HepG2 (cell line): Measurements from ENCODE around the gene C5. TPM values are rescaled to one million over a fixed set of nuclear protein-coding genes. Genes with fewer than 3 reads are reported as not detected.

ENCODE experiments used
- ATAC-seq: fragments of 200-7000 bp; cut with Tn5 transposase; 3 replicates; pipeline ENCODE4 v1.9.1; 2020; ENCODE audit warnings: mild to moderate bottlenecking, moderate library complexity
- BruUV-seq: library from RNA; stranded (reverse); fragments of 400-500 nt; replicated peaks from 2 replicates; lab custom pipeline; 2021; lab: Mats Ljungman, UMichigan
- CTCF ChIA-PET: fragments of 300-600 bp; formaldehyde crosslinking; extraction: SDS; loops from one replicate; lab custom pipeline; 2021; ENCODE audit warnings: low total read pairs, inconsistent platforms, low intra/inter-chr PET ratio; lab: Yijun Ruan, JAX
- POLR2A ChIA-PET: fragments of 350-600 bp; sonication (Branson Sonifier 250); formaldehyde crosslinking; loops from one replicate; lab custom pipeline; 2020; ENCODE audit warnings: antibody characterized with exemption, inconsistent platforms; lab: Yijun Ruan, JAX
- DNase-seq: peaks from one replicate; pipeline ENCODE4 v3.0.0-alpha.2; 2015; ENCODE audit warnings: low spot score
- FAIRE-seq: peaks from 3 replicates; lab custom pipeline; 2011; peaks lifted over from hg19 to GRCh38; lab: Jason Lieb, UNC
- H2AFZ ChIP-seq: one replicate; pipeline ENCODE4 v1.6.1; 2011; ENCODE audit warnings: low read length, inconsistent platforms
- H3K27ac ChIP-seq: fragments of 300-600 bp; 3 replicates; pipeline ENCODE4 v1.8.0; 2011; ENCODE audit warnings: mixed run types, mild to moderate bottlenecking, mixed read lengths, low read length, inconsistent platforms; ENCODE audit not compliant: insufficient read depth; ENCODE audit errors: extremely low read length
- H3K27me3 ChIP-seq, 2 experiments: fragments of 200-600 bp in 1 of 2; 2 replicates in 1 of 2; 3 replicates in 1 of 2; pipeline versions ENCODE4 v1.6.0 to v1.8.0; 2011; ENCODE audit warnings: low read length in 2 of 2, mild to moderate bottlenecking in 2 of 2, moderate library complexity in 2 of 2, inconsistent platforms in 1 of 2; ENCODE audit not compliant: insufficient read depth in 2 of 2, control insufficient read depth in 1 of 2
- H3K36me3 ChIP-seq, 2 experiments: fragments of 200-600 bp in 1 of 2; replicated peaks in 1 of 2; 2 replicates in 1 of 2; 3 replicates in 1 of 2; pipeline versions ENCODE4 v1.5.1 to v1.8.0; 2011; ENCODE audit warnings: low read length in 2 of 2, inconsistent platforms in 1 of 2; ENCODE audit not compliant: insufficient read depth in 2 of 2, control insufficient read depth in 1 of 2
- H3K4me1 ChIP-seq: 2 replicates; pipeline ENCODE4 v1.5.1; 2012; ENCODE audit warnings: low read length, inconsistent platforms; ENCODE audit not compliant: insufficient read depth
- H3K4me2 ChIP-seq: 2 replicates; pipeline ENCODE4 v1.6.0; 2011; ENCODE audit warnings: low read depth, low read length, inconsistent platforms
- H3K4me3 ChIP-seq, 3 experiments: fragments of 200-600 bp in 1 of 3; sonication (generic), shearing (Covaris generic) in 1 of 3; replicated peaks in 1 of 3; 2 replicates each; pipeline ENCODE4 v1.5.1; 2011 to 2016; ENCODE audit warnings: low read length in 3 of 3, inconsistent platforms in 2 of 3, low read depth in 2 of 3, mild to moderate bottlenecking in 2 of 3, control low read depth in 1 of 3, mixed read lengths in 1 of 3; ENCODE audit not compliant: insufficient read depth in 1 of 3
- H3K79me2 ChIP-seq: one replicate; pipeline ENCODE4 v1.6.1; 2011; ENCODE audit warnings: low read length, inconsistent platforms; ENCODE audit not compliant: insufficient read depth
- H3K9ac ChIP-seq: 2 replicates; pipeline ENCODE4 v1.6.0; 2011; ENCODE audit warnings: mild to moderate bottlenecking, low read depth, low read length, inconsistent platforms; ENCODE audit not compliant: insufficient read depth
- H3K9me3 ChIP-seq: 2 replicates; pipeline ENCODE4 v1.5.1; 2012; ENCODE audit warnings: mild to moderate bottlenecking, low read length
- H4K20me1 ChIP-seq: 2 replicates; pipeline ENCODE4 v1.6.0; 2011; ENCODE audit warnings: inconsistent platforms, mild to moderate bottlenecking, low read length, moderate library complexity; ENCODE audit not compliant: insufficient read depth
- MAFK ChIP-seq, 2 experiments: IDR thresholded peaks in 1 of 2; conservative IDR thresholded peaks in 1 of 2; 2 replicates each; pipeline ENCODE4 v1.6.1; 2011; ENCODE audit warnings: improper control_type of control experiment in 2 of 2, low read length in 2 of 2
- POLR2AphosphoS5 ChIP-seq: IDR thresholded peaks from 2 replicates; pipeline ENCODE4 v1.6.1; 2012; ENCODE audit warnings: low read depth, low read length
- TCF7L2 ChIP-seq: IDR thresholded peaks from 2 replicates; pipeline ENCODE4 v1.6.1; 2011; ENCODE audit warnings: mild to moderate bottlenecking, low read depth, low read length, moderate library complexity
- ZNF891 ChIP-seq: sonication (generic); formaldehyde crosslinking; IDR thresholded peaks from 2 replicates; pipeline ENCODE4 v1.5.0; 2020; ENCODE audit warnings: mild to moderate bottlenecking, missing genetic modification reagents
- WGBS: methylation state at CpG from one replicate; pipeline ENCODE4 v1.1.6; 2017; ENCODE audit warnings: low lambda C conversion rate; 5-methylcytosine and 5-hydroxymethylcytosine counted together
- in situ Hi-C: cut with HindIII; loops from 2 replicates; pipeline ENCODE4 v1.10.0; 2017; ENCODE audit warnings: low pct_unique_long_range_greater_than_20kb; ENCODE audit not compliant: extremely low pct_ligation_motif_present
- intact Hi-C: fragments of 100-400 bp; cut with micrococcal nuclease; formaldehyde crosslinking; loops from one replicate; pipeline ENCODE4 v1.10.0; 2022; ENCODE audit not compliant: unreplicated experiment
- polyA plus RNA-seq, 8 experiments: library from polyadenylated mRNA; depleted of rRNA in 3 of 8; stranded (reverse) in 7 of 8; unstranded in 1 of 8; fragments of >200 nt; fragmentation: Illumina TruSeq in 4 of 8; extraction: Trizol in 4 of 8; gene quantifications; 2 replicates each; pipeline versions ENCODE4 v1.2.1 to v1.2.3, GENCODE V29; 2011 to 2016; ENCODE audit warnings: low read depth in 4 of 8, missing spikeins in 1 of 8, mixed read lengths in 1 of 8; ENCODE audit not compliant: insufficient read depth in 1 of 8
- total RNA-seq, 5 experiments: library from RNA; depleted of rRNA; stranded (reverse); fragments of >200 nt; fragmentation: Illumina TruSeq; extraction: Trizol; gene quantifications; 2 replicates each; pipeline ENCODE4 v1.2.3, GENCODE V29; 2016; ENCODE audit warnings: low read depth in 1 of 5
- TF ChIP-seq, protein P1 (sequence below): sonication (generic); formaldehyde crosslinking; IDR thresholded peaks from 2 replicates; pipeline ENCODE4 v1.4.0; 2020; ENCODE audit warnings: missing genetic modification reagents
- TF ChIP-seq, protein P2 (sequence below): sonication (generic); formaldehyde crosslinking; IDR thresholded peaks from 2 replicates; pipeline ENCODE4 v1.4.0; 2020; ENCODE audit warnings: mild to moderate bottlenecking, missing genetic modification reagents
- TF ChIP-seq, protein P3 (sequence below): sonication (generic); formaldehyde crosslinking; IDR thresholded peaks from 2 replicates; pipeline ENCODE4 v1.4.0; 2020; ENCODE audit warnings: mild to moderate bottlenecking, low read depth, missing genetic modification reagents

The C5 gene
- total and polyA plus RNA-seq, 2 of the 13 experiments (the other 11 are each of a cell fraction or from before 2014, with no cell fraction given): 57.6 to 192 TPM

DNA sequence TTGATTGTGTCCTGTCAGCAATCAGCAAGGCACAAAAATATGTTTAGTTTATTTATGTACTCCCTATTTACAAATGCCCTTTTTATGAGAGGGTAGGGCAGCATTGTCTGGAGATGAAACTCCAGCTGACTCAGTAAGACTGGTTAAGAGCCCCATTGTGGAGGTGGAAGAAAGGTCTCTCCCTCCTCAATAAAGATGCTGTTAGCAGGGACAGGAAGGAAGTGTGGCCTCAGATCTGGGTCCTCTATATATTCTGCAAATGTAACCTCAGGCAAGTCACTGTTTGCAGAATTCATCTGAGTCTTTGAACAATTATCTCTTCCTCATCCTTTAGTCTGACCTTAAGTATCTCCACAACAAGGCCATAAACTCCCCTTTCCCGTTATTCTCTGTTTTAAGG lies 75.2 kb downstream of the C5 start:
- ChIA-PET POLR2A (no interaction called here), CTCF (no interaction called here)
- H3K79me2 ChIP-seq: no peaks in the 10 kb centered on the region
- in situ Hi-C loops: no loop called here
- no peaks in the 10 kb centered on the region for H4K20me1 ChIP-seq
- FAIRE-seq: no peak
- no peak for ATAC-seq
- no peak for TF ChIP-seq ZNF891 (CRISPR knock-in tag)
- peak in 1 of 2 experiments; percentile 40; a peak in 2 of 4 replicates for TF ChIP-seq MAFK (conservative IDR thresholded peaks at IDR 0.05 in 1 of 2, IDR thresholded peaks at IDR 0.05 in 1 of 2; ENCODE audit: low read length in 2 of 2)
- H3K36me3 ChIP-seq: peaks cover 16 to 32% of the 10 kb centered on the region in 2 experiments
- no TSS peak for BruUV-seq
- H3K4me3 ChIP-seq: no peak overlapping the region
- no peak for DNase-seq
- intact Hi-C loops: no loop called here
- H3K9ac ChIP-seq: no peak overlapping the region
- H3K27me3 ChIP-seq: no peaks in the 10 kb centered on the region
- 94% methylated on average over 1 of the region's 1 CpG for WGBS
- no peaks in the 10 kb centered on the region for H3K9me3 ChIP-seq
- no peak overlapping the region for H3K4me2 ChIP-seq
- H2AFZ ChIP-seq: no peak overlapping the region
- H3K27ac ChIP-seq: no peak overlapping the region
- peaks cover 11% of the 10 kb centered on the region for H3K4me1 ChIP-seq

DNA sequence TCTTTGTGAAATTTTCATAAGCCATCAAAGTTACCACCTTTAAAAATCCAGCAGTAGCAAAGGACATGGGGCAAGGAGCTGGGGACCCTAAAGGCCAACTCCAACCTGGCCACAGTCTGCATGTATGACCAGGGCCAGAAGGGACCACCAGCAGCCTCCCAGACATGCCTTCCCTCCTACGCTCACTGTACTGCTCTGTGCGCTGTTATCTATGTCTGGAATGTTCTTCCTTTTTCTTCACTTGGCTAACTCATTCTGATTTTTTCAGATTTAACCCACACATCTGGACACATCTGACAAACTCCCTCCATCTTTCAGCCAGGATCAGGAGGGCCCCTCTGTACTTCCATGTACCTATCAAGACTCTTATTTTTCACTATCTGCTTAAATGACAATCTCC lies 75.9 kb downstream of the C5 start:
- Histone ChIP-seq H4K20me1 (no peaks in the 10 kb centered on the region), H2AFZ (no peak overlapping the region), H3K4me2 (no peak overlapping the region), H3K4me3 (no peak overlapping the region), H3K27me3 (no peaks in the 10 kb centered on the region), H3K9ac (no peak overlapping the region), H3K9me3 (no peaks in the 10 kb centered on the region), H3K79me2 (no peaks in the 10 kb centered on the region), H3K27ac (no peak overlapping the region), H3K36me3 (peaks cover 16 to 28% of the 10 kb centered on the region in 2 experiments), H3K4me1 (peaks cover 13% of the 10 kb centered on the region)
- ChIA-PET CTCF (no interaction called here), POLR2A (no interaction called here)
- ATAC-seq: no peak
- intact Hi-C loops (no loop called here), in situ Hi-C loops (no loop called here)
- DNase-seq: no peak
- BruUV-seq: no TSS peak
- WGBS: 97% methylated on average over 2 of the region's 2 CpGs
- TF ChIP-seq TCF7L2: no peak
- TF ChIP-seq, protein P1, sequence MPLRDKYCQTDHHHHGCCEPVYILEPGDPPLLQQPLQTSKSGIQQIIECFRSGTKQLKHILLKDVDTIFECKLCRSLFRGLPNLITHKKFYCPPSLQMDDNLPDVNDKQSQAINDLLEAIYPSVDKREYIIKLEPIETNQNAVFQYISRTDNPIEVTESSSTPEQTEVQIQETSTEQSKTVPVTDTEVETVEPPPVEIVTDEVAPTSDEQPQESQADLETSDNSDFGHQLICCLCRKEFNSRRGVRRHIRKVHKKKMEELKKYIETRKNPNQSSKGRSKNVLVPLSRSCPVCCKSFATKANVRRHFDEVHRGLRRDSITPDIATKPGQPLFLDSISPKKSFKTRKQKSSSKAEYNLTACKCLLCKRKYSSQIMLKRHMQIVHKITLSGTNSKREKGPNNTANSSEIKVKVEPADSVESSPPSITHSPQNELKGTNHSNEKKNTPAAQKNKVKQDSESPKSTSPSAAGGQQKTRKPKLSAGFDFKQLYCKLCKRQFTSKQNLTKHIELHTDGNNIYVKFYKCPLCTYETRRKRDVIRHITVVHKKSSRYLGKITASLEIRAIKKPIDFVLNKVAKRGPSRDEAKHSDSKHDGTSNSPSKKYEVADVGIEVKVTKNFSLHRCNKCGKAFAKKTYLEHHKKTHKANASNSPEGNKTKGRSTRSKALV: no peak
- TF ChIP-seq POLR2AphosphoS5: no peak
- TF ChIP-seq, protein P2, sequence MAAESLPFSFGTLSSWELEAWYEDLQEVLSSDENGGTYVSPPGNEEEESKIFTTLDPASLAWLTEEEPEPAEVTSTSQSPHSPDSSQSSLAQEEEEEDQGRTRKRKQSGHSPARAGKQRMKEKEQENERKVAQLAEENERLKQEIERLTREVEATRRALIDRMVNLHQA (CRISPR knock-in tag): no peak
- TF ChIP-seq, protein P3, sequence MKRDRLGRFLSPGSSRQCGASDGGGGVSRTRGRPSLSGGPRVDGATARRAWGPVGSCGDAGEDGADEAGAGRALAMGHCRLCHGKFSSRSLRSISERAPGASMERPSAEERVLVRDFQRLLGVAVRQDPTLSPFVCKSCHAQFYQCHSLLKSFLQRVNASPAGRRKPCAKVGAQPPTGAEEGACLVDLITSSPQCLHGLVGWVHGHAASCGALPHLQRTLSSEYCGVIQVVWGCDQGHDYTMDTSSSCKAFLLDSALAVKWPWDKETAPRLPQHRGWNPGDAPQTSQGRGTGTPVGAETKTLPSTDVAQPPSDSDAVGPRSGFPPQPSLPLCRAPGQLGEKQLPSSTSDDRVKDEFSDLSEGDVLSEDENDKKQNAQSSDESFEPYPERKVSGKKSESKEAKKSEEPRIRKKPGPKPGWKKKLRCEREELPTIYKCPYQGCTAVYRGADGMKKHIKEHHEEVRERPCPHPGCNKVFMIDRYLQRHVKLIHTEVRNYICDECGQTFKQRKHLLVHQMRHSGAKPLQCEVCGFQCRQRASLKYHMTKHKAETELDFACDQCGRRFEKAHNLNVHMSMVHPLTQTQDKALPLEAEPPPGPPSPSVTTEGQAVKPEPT (CRISPR knock-in tag): no peak
- no peak for FAIRE-seq
